HG03469 (cell line): ENCODE data around the gene CTSA.
"Not testable (repeated sequence)": the region's sequence is repeated elsewhere in the genome, so short reads cannot be mapped to it uniquely, and the experiment has no call there.

ENCODE experiments used
- ATAC-seq: cut with Tn5 transposase; IDR thresholded peaks from one replicate; pipeline ENCODE4 v1.9.1; 2021; ENCODE audit warnings: mild to moderate bottlenecking, moderate library complexity, moderate number of reproducible peaks; ENCODE audit not compliant: unreplicated experiment

CTSA gene

GRCh38 chr20:45911486-45912343 is 20.6 kb downstream of the CTSA start, which contains the start of gene PLTP:
TSS of gene PLTP (minus strand) at chr20:45912155. CDS start at chr20:45911452, 703 bp downstream.
- no peak for ATAC-seq

DNA sequence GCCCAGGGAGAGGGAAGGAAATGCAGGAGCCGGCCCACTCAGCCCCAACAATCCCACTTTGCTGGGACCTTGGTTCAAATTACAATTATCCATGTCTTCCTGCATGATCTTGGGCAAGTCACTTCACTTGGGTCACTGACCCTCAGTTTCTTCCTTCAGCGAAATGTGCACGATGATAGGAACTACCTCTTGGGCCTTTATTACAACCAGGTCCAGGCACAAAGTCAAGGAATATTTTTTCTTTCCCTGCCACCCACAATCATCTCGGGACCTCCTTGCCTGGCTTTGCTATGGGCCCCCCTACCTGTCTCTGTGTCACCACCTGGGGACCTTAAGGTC is 21.2 kb downstream of the CTSA start:
- no peak for ATAC-seq

DNA sequence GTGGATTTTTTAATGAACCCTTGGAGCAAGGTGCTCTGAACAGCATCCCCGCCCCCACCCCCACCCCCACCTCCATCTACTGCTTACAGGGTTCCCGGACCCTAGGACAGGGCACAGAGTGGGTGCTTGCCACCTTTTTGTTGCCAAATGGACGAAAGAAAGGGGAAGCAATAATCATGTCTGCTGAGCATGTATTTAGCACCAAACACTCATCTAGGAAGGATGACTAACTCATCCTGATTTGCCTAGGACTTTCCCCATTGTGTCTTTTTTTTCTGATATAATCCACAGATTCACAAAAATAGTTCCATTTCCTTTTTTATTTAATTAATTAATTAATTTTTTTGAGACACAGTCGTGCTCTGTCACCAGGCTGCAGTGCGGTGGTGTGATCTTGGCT is 22.0 kb downstream of the CTSA start:
- ATAC-seq, result no peak

DNA sequence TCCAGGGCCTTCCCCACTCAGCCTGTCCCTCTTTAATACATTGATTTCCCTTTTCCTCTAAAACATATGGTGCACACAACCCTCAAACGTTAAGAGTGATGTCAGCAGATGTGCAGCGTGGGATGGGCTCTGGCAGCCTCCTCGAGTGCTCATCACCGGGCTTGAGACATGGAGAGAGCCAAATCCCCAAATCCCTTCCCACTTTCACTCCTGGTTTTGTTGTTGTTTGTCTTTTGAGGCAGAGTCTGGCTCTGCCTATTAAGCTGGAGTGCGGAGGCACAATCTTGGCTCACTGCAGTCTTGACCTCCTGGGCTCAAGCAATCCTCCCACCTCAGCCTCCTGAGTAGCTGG is 26.6 kb downstream of the CTSA start:
- ATAC-seq, result no peak

GRCh38 chr20:45918182-45918737 is 27.1 kb downstream of the CTSA start:
- ATAC-seq, result no peak

DNA sequence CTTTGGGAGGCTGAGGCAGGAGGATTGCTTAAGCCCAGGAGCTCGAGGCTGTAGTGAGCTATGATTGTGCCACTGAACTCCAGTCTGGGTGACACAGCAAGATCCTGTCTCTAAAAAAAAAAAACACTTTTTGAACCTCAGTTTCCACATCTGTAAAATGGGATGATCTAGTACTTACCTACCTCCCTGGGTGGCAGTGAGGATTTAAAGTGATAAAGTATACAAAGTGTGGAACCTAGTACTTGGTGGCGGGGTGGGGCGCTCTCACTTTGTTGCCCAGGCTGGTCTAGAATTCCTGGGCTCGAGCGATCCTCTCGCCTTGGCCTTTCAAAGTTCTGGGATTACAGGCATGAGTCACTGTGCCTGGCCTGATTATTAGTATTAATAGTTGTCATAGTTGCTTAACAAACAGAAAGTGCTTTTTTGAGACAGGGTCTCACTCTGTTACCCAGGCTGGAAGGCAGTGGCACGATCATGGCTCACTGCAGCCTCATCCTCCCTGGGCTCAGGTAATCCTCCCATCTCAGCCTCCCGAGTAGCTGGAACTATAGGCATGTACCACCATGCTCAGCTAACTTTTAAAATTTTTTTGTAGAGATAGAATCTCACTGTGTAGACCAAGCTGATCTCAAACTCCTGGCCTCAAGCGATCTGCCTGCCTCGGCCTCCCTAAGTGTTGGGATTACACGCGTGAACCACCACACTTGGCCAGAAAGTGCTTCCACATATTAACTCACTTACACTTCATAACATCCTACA is 27.8 kb downstream of the CTSA start:
- no peak for ATAC-seq

- ATAC-seq, result no peak
Measured at GRCh38 chr20:45919542-45920399, 28.6 kb downstream of the CTSA start.

- ATAC-seq, result no peak
Measured at GRCh38 chr20:45920462-45921336, 29.6 kb downstream of the CTSA start.

DNA sequence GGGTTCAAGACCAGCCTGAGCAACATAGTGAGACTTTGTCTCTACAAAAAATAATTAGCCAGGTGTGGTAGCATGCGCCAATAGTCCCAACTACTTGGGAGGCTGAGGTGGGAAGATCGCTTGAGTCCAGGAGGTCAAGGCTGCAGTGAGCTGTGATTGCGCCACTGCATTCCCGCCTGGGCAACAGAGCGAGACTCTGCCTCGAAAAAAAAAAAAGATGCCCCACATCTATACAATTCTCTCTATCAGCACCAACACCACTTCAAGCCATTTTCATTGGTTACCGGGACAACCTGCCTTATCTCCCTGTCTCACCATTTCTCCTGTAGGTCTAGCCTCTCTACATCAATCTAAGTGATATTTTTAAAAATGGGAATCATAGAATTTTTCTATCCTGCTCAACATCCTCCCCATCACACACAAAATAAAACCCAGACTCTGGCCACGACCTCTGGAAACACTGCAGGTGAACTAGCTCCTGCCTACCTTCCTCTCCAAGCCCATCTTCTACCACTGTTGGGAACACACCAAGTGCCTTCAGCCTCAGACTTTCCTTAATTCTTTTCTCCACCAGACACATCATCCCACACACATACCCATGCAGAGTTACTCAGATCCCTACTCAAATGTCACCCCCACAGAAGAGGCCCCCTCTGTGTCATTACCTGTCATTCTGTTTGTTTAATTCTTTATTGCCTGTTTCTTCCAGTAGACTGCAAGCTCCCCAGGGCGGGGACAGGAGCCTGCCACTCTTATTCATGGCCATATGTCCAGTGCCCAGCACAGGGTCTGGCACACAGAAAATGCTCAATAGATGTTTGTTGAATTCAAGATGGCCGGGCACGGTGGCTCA is 30.4 kb downstream of the CTSA start:
- ATAC-seq, result no peak

- ATAC-seq, result no peak
Measured at GRCh38 chr20:45924391-45925261, 33.5 kb downstream of the CTSA start.

DNA sequence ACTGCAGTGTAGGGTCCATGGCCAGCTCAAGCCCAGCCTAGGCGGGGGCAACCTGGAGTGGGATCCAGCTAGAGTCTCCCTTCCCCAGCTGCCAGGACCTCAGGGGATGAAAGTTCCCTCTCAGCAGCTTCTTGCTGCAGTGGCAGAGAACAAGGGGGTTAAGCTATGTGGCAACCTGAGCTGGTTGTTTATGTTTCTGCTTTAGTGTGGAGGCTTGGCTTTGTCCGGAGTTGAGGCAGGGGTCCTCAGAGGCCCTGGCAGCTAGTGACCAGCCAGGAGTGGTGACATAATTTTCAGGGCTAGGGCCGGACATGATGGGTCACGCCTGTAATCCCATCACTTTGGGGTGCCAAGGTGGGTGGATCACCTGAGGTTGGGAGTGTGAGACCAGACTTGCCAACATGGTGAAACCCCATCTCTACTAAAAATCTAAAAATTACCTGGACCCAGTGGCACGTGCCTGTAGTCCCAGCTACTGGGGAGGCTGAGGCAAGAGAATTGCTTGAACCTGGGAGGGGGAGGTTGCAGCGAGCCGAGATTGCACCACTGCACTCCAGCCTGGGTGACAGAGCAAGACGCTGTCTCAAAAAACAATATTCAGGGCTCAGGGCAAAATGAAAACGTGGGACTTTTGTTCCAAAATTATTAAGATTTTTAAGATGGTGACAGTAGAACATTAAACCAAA is 34.8 kb downstream of the CTSA start:
- no peak for ATAC-seq

GRCh38 chr20:45926731-45927070 is 35.6 kb downstream of the CTSA start:
- no peak for ATAC-seq

GRCh38 chr20:45927071-45927878 is 36.1 kb downstream of the CTSA start:
- no peak for ATAC-seq

GRCh38 chr20:45931680-45932079 is 40.5 kb downstream of the CTSA start:
- ATAC-seq, result not testable (repeated sequence)

GRCh38 chr20:45933266-45934045 is 42.3 kb downstream of the CTSA start:
- ATAC-seq, result no peak

GRCh38 chr20:45934046-45934585 is 43.0 kb downstream of the CTSA start:
- no peak for ATAC-seq
